ENCODE data around the gene PPP1R13B.
"Not testable (repeated sequence)": the region's sequence is repeated elsewhere in the genome, so short reads cannot be mapped to it uniquely, and the experiment has no call there.

PPP1R13B gene

DNA sequence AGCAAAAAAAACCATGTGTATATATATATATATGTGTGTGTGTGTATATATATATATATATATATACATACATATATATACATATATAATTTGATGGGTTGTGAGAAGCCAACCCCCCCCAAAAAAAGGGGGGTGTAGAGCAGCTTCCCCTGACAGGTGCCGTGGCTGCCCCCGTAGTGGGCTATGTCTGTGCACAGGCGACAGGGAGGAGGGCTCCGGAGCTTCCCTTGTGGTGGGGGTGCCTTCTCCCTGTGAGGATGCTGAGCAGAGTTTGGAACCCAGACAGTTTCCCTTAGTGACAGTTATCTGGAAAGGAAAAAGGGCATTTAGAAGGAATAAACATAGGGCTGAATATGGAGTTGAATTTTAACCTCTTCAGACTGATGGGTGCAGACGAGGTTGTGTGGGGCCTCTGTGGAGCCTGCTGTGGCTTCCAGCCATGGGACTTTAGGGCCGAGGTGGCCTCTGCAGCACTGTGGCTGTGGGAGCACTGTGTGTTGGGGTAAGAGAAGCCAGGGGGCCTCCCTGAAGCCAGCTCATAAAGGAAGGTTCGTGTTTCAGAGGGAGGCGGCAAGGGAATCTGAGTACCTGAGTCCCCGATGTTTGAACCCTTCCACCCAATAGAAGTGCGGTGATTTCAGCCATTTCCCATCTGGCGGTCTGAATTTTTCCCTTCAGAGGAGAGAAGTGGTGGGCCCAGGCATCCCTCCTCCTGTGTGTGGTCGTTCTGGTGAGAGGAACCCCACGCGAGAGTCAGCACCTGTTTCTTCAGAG, 151.9 kb downstream of the PPP1R13B start:
- DNase-seq, result no peak

DNA sequence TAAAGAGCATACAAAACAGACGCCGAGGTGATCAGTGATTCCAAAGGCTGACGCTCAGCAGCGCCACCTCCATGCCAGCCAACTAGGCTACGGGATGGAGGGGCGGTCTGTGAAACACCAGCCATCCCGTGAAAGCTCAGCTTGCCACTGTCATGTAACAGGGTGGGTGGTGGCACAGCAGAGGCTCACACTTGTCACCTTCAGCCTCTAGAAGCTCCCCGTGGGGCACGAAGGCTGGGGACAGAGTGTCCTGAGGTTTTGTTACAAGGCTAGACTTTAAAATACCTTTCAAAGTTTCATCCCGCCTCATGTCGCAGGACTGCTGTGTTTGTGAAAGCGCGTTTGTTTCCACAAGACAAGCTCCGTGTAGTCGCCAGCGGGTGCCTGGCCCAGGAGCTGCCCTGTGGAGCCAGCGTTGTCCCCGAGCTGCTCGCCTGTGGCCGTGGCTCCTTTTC, 152.8 kb downstream of the PPP1R13B start:
- DNase-seq, result no peak

- no peak for DNase-seq
Observed at GRCh38 chr14:103693515-103693914, 153.9 kb downstream of the PPP1R13B start.

DNA sequence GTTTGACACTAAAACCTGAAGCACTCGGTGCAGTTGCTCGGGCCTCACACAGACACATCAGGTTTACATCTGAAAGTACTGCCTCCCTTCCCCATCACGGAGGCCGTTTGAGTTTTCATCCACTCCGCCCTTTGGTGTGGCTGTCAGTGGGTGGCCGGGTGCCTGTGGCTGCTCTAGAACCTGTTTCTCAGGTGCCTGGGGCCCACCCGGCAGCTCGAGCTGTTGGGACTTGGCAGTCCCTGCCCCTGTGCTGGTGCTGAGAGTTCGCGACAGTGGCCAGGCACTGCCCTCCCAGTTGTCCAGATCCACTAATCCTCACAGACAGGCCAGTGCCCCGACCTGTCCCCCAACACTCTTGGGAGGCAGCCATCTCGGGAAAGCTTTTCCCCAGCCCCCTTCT, 154.5 kb downstream of the PPP1R13B start:
- no peak for DNase-seq

- no peak for DNase-seq
Observed at GRCh38 chr14:103692159-103692558, 155.2 kb downstream of the PPP1R13B start.

GRCh38 chr14:103691655-103692054, 155.7 kb downstream of the PPP1R13B start:
- DNase-seq, result not testable (repeated sequence)

- no peak for DNase-seq
Observed at GRCh38 chr14:103690332-103690731, 157.0 kb downstream of the PPP1R13B start.

- DNase-seq, result no peak
Observed at GRCh38 chr14:103688906-103689902, 158.2 kb downstream of the PPP1R13B start.

- no peak for DNase-seq
Observed at GRCh38 chr14:103688441-103688840, 158.9 kb downstream of the PPP1R13B start.

DNA sequence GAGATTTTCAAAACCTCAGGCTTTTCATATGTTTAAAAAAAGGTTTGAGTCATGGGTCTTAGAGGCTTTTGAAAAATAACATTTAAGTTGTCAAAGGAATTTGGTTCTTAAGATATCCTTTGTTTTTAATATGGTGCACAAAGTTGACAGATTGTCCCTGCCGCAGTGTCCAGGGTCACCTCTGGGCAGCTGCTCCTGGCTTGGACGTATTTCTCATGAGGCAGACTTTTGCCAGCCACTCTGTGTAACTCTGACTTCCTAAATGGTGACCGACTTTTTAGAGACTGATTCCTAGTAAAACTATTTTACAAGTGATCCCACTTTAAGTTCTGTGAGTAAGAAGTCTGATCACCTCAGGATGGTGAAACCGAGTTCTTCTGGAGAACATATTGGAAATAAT, 159.7 kb downstream of the PPP1R13B start:
- no peak for DNase-seq

DNA sequence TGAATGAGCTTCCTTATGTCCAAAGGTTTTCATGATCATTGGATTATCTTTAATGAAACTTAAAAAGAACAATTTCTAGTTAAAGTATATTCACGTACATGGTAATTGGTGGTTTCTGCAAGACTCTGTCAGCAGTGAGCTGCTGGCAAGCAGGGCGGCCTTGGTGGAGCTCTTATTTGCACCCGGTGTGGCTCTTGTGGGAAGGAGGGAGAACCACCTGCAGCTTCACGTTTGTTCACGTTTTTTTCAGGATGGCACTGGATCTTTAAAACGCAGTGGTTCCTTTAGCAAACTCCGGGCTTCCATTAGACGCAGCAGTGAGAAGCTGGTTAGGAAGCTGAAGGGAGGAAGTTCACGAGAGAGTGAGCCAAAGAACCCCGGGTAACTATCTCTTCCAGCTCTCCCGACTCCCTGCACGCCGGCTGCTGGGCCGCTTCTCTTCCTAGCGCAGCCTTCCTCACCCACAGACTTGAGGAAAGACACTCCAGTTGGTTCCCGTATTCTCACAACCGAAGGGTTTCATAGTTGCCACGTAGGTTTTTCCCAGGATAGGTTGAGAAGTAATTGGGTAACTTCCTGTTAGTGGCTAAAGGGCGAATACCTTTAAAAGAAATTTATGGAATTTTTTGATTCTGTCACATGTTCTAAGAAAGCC, 160.4 kb downstream of the PPP1R13B start:
- no peak for DNase-seq

DNA sequence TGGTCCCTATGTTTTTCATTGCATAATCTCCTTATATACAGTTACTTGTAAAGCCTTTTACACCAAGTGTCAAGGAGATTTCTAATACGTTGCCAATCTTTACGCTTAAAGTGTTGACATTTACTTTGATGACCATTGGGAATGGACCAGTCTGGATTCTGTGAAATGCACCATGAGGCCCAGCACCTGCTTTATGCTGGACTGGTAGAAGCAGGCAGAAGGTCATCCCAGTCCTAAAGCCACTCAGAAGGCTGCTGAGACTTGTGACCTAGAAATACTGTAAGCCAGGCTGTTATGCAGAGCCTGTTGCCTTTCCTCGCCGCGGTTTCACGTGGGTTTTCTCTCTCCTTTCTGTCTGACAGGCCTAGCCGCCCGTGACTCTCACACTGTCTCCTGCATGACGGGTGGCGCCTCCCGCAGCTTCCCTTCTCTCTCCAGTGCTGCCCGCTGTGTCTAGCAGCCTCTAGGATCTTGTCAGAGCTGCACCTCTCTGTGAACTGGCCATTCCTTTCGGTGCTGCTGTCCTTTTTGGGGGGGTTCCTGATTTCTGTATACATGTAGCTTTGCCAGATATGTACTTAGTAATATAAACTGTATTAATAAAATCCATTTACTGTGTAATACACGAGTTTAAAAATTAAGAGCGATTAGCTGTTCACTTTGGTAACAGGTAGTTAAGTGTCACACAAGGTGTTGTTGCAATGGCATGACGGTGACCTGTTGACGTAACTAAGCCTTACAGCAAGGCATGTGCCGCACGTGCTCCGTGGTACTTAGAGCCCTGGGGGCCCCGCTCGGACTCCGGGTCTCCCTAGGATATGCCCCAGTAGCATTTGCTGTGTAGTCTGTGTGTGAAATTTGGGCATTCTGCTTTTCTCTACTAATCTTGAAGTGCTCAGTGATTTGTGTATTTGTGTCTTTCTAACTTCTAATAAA, 161.8 kb downstream of the PPP1R13B start:
- no peak for DNase-seq

DNA sequence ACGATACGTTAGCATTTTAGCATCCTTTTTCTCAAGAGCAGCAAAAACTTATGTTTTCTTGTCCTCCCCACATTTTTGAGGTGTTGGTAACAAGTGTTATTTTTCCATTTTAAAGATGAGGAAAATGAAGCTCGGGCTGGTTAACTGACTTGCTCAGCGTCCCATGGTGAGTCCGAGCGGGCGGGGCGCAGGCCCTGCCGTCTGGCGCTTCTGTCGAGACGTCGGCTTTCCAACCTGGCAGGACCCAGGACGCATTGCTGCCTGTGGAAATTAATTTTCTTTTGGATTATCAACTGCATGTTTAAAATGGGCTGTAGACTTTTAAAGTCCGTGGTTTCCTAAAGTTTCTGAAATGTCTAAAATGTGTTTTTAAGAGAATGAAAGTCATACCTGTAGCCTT, 162.5 kb downstream of the PPP1R13B start:
- no peak for DNase-seq

DNA sequence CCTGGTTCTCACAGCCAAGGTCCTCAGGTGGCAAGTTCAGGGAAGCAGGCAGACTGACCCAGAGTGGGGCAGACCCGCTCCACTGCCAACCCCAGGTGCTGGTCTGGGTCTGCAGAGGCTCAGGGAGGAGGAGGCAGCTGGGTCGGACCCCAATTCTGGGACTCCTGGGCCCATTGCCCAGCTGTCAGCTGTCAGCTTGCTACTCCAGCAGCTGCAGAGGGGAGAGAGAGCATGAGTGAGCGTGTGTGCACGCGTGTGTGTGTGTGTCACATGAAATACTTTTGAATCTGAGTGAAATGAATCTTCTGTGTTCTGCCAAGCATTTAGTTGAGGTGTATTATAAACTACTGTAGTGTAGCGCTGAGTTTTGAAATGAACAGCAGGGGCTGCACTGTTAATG, 162.9 kb downstream of the PPP1R13B start:
- no peak for DNase-seq

Measured in bone marrow (tissue), 2 donors.